ENCODE data around the gene CACNA1G.
A peak's percentile ranks its signal among the peaks of the same experiment; 100 is the strongest.

Gene CACNA1G

GRCh38 chr17:50570032-50570431 is 9.5 kb downstream of the CACNA1G start:
- DNase-seq = peak; percentile 41

DNA sequence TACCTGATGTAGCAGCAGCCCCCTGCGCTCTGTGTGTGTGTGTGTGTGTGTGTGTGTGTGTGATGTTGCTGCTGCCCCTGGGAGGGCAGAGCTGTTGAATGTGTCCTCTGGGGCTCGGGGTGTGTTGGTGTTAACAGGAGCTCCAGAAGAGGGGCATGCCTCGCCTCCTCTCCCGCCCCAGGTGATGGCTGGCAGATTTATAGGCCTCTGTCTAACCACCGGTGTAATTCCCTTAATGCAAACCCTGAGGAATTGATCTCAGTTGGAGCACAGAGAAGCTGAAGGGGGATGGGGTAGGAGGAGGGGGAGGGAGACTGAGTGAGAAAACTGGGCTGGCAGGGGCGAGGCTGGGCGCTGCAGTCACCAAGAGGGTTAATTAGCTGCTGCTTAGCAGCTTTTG is 10.0 kb downstream of the CACNA1G start:
- no peak for DNase-seq

GRCh38 chr17:50571681-50572080 is 11.2 kb downstream of the CACNA1G start:
- no peak for DNase-seq

GRCh38 chr17:50572541-50572940 is 12.0 kb downstream of the CACNA1G start:
- DNase-seq = no peak

- peak; percentile 53 for DNase-seq
Measured at GRCh38 chr17:50573866-50574611, 13.5 kb downstream of the CACNA1G start.

DNA sequence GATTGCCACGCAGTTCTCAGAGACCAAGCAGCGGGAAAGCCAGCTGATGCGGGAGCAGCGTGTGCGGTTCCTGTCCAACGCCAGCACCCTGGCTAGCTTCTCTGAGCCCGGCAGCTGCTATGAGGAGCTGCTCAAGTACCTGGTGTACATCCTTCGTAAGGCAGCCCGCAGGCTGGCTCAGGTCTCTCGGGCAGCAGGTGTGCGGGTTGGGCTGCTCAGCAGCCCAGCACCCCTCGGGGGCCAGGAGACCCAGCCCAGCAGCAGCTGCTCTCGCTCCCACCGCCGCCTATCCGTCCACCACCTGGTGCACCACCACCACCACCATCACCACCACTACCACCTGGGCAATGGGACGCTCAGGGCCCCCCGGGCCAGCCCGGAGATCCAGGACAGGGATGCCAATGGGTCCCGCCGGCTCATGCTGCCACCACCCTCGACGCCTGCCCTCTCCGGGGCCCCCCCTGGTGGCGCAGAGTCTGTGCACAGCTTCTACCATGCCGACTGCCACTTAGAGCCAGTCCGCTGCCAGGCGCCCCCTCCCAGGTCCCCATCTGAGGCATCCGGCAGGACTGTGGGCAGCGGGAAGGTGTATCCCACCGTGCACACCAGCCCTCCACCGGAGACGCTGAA is 15.2 kb downstream of the CACNA1G start:
- peak; percentile 9 for DNase-seq

DNA sequence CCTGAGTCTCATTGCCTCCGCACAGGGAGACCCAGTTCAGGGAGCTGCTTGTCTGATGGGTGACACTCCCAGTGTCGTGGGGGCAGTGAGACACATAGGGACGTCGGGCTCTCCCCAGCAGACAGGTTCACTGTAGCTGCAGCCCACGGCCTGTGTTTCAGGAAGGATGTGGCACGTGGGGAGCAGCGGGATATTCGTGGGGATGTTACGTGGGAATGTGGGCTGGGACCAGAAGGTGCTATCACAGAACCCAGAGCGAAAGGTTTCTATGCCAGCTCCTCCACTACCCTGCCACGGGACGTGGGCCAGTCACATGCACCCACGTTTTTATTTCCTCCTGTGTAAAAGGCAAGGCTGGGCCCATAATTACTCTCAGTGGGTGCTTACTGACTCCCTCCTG is 16.3 kb downstream of the CACNA1G start:
- no peak for DNase-seq

DNA sequence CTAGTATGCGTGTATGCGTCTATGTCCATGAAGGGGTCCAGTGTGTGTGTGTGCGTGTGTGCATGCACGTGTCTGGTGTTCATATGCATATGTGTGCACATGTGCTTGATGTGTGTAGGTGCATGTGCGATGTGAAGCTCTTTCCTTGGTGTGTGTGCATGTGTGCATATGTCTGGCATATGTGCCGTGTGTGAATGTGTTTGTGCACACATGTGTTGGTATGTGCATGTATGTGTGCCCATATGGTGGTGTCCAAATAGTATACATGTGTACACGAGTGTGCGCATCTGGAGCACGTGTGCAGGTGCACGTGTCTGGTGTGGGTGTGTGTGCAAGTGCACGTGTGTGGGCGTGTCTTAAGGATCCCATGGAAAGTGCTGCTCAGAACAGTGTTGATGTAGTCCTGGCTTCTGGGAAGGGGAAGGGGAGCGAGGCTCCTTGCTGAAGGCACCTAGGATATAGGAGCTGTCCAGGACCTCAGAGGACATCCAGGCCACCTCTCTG is 17.0 kb downstream of the CACNA1G start:
- DNase-seq = peak; percentile 9

DNA sequence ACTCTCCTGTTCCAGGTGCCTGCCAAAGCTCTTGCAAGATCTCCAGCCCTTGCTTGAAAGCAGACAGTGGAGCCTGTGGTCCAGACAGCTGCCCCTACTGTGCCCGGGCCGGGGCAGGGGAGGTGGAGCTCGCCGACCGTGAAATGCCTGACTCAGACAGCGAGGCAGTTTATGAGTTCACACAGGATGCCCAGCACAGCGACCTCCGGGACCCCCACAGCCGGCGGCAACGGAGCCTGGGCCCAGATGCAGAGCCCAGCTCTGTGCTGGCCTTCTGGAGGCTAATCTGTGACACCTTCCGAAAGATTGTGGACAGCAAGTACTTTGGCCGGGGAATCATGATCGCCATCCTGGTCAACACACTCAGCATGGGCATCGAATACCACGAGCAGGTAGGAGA is 17.7 kb downstream of the CACNA1G start:
- peak; percentile 28 for DNase-seq

DNA sequence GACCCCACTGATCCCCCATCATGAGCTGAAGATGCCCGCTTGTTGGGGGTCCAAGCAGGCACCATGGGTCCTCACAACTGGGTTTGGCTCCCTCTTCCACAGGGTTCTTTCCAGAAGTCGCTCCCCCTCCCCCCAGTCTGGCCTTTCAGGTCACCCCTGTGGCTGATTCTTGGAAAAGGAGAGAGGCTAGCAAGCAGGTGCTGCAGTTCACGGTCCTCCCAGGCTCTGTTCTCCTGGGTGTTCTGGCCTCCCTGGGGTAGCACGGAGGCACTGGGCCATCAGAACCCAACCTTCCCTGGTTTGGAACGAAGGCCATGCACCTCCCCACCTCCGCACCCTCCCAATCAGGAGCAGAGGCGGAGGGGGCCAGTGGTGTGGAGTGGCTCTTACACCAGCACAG is 18.9 kb downstream of the CACNA1G start:
- no peak for DNase-seq

GRCh38 chr17:50580646-50581045 is 20.1 kb downstream of the CACNA1G start:
- DNase-seq = no peak

DNA sequence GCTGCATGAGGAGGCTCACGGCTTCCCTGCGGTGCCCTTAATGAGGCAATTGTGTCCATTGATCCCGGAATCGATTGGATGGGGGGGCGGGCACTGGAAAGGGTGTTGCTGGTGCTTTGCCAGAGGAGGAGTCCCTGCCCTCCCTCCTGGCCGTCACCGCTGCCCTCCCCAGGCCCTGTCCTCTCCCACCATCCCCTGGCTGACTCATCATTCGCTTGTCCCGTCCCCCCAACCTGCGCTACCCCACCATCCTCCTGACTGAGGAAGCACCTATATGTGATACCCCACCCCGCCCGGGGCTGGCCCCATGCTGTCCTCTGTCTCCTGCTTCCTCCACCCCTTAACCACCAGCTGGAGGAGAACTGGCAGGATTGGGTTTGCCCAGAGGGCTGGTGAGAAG is 20.8 kb downstream of the CACNA1G start:
- no peak for DNase-seq

DNA sequence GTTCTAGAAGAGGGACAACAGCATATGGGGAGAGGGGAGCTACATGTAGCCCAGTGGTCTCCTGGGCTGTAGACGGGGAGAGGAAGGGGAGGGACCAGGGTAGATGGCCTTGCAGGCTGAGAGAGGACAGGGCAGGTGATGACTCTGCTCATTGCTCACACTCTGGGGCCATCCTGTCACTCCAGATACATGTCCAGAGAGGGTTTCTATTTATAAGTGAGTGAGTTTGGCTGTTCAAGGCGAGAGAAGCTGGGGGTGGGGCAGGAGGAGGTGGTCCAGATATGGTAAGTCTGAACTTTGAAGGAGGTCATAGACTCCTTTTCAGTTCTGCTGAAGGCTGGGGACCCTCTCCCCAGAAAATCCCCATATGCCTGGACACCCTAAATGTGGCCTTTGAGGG is 22.2 kb downstream of the CACNA1G start:
- no peak for DNase-seq

DNA sequence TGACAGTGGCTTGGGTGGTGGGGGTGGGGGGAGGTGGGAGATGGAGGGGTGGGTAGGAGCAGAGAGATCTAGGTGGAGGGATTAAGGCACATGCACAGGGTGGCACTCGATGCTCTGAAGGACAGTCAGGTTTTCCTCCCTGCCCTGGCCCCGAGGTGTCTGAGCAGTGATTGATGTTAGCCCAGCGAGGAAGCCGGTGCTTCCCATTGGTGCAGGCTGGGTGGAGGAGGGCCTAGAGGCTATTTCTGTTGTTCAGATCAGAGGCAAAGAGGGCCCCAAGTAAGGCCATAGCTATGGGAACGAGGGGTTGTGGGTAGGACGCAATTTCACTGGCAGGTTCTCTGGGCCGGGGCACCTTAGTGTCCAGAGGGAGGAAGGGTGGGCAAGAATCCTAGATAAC is 23.1 kb downstream of the CACNA1G start:
- no peak for DNase-seq

GRCh38 chr17:50584116-50584515 is 23.6 kb downstream of the CACNA1G start:
- no peak for DNase-seq

- no peak for DNase-seq
Measured at GRCh38 chr17:50584749-50585148, 24.2 kb downstream of the CACNA1G start.

DNA sequence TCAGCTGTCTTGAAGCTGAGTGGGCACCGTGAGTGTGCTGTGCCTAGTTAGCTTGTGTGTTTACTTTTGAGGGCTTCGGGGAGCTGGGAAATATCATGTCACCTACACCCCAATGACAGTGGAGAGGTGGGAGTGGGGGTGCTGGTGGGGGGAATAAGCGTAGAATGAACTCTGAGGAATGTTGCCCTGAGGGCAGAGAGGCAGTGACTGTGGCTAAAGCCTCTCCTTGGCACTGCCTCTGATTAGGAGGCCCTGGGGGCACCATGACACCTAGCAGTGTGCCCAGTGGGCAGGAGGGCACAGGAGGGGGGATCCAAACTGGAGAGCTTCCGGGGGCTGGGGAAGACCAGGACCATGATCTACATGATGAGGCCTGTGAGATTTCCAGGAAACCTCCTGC is 24.8 kb downstream of the CACNA1G start:
- no peak for DNase-seq

GRCh38 chr17:50585891-50586290 is 25.4 kb downstream of the CACNA1G start:
- DNase-seq = no peak

- DNase-seq = no peak
Measured at GRCh38 chr17:50586421-50587247, 26.1 kb downstream of the CACNA1G start.

DNA sequence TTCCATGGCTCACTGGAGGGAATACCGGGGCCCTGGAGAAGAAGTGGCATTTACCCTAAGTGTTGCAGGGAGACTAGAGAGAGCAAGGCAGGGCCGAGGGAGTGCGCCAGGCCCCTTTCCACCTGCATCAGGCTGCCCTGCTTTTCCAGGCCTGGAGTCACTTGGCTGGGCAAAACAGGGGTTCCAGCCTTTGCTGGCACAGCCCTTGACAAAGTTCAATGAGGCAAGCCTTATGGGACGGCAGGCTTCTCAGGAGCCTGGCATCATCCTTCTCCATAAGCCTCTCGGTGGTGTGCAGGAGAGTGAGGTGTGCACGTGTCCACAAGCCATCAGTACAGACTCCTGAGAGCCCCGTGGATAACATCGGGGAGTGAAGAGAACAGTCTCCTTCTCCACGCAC is 27.1 kb downstream of the CACNA1G start:
- no peak for DNase-seq

DNA sequence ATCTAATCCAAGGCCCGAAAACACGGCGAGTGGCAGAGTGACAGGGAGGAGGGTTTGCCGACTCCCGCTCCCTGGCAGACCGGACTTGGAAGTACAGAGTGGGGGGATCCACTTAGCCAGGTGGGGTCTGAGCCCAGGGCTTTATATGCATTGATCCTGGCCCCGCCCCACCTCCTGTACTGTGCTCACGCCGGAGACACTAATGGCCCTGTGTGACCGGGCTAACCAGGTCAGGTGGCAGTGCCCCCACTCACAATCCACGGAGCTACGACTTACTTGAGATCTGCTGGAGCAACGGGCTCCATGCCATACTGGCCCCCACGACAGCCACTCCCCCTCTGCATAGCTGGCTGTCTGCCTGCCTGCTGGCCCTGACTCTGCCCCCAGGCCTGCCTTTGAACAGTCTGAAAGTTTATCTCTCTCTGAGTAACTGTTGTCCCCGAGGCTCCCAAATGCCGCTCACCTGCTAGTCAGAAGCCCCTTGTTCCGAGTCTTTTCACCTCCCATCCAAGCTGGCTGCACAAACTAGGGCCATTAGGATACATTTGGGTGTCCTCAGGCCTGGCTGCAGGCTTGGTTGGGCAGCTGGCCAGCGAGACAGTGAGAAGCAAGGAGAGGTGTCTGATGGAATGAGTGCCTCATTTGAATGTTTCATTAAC is 28.0 kb downstream of the CACNA1G start:
- DNase-seq = no peak

- DNase-seq = no peak
Measured at GRCh38 chr17:50589095-50589705, 28.7 kb downstream of the CACNA1G start.

Measured in retina (tissue), 1 donor.